GM12865 (cell line): Measurements from ENCODE around the gene GLIS2.

Experiments
- DNase-seq: peaks from one replicate; pipeline ENCODE4 v3.0.0; 2010; ENCODE audit warnings: low read depth
- H3K4me3 ChIP-seq: 2 replicates; pipeline ENCODE4 v1.5.1; 2011; ENCODE audit warnings: mild to moderate bottlenecking, low read depth, low read length, control low read depth
- TF ChIP-seq, protein P1 (sequence below): IDR thresholded peaks from 2 replicates; pipeline ENCODE4 v1.5.1; 2011; ENCODE audit warnings: low read length, control low read depth, low read depth, inconsistent platforms; ENCODE audit not compliant: insufficient read depth; ENCODE audit errors: missing control alignments

The GLIS2 gene

DNA sequence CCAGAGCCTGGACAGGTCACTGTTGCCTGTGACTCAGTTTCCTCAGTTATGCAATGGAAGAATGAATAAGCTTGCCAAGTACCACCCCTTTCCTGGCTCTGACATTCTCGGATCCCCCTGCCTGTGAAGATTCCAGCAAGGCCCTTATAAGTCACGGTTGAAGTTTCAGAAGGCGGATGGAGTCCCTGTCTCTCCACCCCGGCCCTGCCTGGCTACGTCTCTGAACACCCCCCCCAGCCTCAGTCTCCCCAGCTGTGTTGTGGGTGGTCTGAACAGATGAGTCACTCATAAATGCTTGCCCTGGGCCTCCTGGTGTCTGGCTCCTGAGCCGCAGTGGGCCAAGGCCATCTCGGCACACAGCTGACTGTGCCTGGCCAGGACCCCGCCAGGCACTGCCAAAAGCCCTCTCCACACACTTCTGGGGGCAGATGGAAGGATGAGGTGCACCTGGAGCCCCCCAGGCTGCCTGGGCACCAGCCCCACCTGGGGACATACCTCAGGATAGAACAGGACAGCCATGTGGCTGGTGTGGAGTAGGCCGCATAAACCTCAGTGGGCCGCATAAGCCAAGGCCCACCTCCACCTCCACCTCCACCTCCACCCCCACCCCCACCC is 71.2 kb downstream of the GLIS2 start:
- TF ChIP-seq, protein P1, sequence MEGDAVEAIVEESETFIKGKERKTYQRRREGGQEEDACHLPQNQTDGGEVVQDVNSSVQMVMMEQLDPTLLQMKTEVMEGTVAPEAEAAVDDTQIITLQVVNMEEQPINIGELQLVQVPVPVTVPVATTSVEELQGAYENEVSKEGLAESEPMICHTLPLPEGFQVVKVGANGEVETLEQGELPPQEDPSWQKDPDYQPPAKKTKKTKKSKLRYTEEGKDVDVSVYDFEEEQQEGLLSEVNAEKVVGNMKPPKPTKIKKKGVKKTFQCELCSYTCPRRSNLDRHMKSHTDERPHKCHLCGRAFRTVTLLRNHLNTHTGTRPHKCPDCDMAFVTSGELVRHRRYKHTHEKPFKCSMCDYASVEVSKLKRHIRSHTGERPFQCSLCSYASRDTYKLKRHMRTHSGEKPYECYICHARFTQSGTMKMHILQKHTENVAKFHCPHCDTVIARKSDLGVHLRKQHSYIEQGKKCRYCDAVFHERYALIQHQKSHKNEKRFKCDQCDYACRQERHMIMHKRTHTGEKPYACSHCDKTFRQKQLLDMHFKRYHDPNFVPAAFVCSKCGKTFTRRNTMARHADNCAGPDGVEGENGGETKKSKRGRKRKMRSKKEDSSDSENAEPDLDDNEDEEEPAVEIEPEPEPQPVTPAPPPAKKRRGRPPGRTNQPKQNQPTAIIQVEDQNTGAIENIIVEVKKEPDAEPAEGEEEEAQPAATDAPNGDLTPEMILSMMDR, result no peak
- no peak for DNase-seq
- H3K4me3 ChIP-seq, result no peak overlapping the region

DNA sequence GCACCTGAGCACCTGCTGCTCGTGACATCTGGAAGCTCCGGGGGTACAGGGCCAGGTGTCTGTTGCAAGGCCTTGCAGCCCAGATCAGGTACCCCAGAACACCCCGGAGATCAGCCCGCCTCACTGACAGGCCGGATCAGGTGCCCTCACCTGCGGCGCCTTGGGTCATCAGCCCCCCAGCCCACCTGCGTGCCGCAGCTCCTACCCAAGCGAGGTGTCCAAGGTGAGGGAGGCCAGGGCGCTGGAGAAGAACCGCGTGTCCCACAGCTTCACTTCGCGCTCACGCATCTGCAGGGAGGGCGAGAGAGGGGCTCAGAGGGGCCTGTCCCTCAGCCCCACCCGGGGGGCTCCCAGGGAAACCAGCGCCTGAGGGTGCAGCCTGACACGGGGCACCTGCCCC is 71.9 kb downstream of the GLIS2 start:
- H3K4me3 ChIP-seq, result no peak overlapping the region
- DNase-seq, result no peak
- TF ChIP-seq, protein P1, result no peak

DNA sequence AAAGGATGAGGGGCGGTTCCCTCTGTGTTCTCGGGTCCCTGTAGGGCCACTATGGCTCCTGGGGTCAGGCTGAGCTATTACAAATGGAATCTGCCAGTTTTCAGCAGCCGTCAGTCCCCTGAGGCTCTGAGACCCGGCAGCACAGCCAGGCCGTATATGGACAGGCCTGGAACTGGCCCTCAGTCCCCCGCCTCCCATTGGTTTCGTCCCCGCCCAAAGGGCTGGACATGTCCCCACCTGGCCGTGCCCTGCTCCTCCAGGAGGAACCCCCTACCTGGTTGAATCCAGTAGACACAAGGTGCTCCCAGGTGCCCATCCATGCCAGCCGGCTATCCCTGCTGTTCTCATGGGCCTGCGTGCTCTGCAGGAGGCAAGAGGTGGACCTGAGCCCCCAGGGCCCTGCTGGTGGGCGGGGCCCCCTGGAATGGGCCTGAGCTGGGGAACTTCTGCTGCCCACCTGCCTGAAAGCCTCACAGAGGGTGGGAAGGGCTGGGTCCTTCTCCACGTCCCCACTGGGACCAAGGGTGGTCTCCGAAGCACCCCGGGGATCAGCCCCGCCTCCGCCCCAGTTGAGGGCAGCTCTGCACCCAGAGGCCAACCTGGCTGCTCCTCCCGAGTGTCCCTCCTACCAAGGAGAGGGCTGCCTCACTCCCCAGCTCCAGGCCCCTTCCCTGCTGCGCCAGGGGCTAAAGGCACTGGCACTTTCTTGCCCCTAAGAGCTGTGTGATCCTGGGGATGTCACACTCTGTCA is 72.6 kb downstream of the GLIS2 start:
- DNase-seq, result no peak
- no peak overlapping the region for H3K4me3 ChIP-seq
- TF ChIP-seq, protein P1, result no peak
